Activated naive CD8-positive, alpha-beta T cell treated with anti-CD3 and anti-CD28 coated beads, Interleukin-2, amount 50 U/mL, for 16 hours (primary cell): Measurements from ENCODE around the gene SERPINB5.

Source experiments
- DNase-seq: peaks from one replicate; pipeline ENCODE4 v3.0.0-alpha.2; 2020; ENCODE audit warnings: low read depth, low spot score

Gene SERPINB5

DNA sequence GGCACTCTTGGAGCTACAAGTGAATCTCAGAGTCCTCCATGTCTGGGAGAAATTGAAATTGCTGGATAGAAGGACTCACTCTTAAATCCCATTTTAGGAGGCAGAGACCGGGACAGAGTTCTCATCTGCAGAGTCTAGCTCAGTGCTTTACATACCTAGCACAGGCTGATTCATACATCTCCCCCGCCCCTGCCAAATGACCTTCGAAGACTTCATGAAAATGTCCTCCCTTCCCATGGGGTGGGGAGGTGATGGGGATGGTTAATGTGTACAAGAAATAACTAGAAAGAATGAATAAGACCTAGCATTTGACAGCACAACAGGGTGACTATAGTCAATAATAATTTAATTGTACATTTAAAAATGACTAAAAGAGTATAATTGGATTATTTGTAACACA lies 8.2 kb upstream of the SERPINB5 start:
- no peak for DNase-seq

DNA sequence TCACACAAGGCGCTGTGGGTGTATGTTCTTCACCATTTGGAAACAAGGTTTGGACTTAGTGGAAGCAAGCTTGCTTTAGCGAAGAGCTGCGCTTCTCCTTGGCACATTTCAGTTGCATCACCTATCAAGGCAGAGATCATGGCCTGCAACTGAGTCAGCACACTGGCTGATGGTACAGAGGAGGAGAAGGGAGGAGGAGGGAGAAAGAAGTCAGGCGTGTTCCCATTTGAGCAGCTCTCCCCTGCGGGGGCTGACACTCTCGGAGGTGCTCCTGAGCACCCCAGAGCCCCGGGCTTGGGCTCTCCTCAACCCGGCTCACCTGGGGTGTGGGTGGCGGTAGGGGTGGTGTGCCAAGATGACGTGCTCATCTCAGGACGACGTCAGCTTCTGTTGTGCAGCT lies 6.0 kb upstream of the SERPINB5 start:
- no peak for DNase-seq

DNA sequence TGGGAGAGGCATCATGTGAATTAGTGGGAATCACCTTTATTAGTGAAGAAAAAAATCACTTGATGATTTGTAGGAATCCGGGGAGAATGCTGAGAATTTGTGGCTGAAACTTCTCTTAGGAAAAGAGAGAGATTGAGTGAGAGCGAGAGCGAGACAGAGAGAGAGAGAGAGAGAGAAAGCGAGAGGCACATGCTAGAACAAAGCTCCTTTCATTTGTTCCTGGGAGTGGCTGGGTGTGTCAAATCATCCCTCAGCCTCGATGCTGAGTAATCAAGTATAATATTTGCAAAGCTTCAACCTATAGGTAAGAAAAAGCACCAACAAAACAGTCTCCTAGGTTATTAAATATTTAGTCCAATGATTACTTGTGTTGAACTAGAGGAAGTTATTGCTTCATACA lies 4.4 kb upstream of the SERPINB5 start:
- no peak for DNase-seq

DNA sequence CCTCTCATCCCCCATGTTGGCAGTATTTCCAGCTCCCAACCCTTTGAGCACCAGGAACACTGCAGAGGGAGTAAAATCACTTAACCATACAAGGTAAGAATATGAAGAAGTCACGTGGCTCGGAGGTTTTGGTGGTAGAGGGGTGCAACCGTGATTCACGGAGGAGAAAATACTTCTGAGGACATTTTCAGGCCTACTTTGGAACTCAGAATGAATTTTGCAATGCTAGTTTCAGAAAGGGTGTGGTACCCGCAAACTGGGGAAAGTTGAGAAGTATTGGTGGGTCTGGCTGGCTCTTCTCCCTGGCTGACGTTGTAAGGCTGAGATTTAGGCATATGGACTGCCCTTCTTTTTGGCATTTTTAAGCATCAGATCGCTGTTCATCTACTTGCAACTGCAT lies 442 bp downstream of the SERPINB5 start:
- no peak for DNase-seq

DNA sequence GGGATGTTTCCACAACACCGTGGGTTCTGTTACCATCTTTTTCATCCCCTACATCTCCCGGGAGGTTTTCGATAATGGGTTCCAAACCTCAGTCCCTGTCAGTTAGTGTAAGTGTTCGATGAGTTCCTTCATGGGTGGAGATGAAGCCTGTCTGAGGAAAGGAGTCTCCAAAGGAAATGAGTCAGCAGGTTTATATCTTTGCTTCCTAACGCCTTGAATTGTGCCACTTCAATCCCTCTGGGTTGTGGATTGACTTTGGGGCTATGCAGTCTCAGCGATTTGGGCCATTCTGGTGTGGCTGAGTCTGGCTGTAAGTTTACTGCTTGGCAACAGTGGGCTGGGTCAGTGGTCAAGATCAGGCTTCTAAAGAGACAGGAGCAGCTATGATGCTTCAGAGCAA lies 1.2 kb downstream of the SERPINB5 start:
- DNase-seq, result no peak

DNA sequence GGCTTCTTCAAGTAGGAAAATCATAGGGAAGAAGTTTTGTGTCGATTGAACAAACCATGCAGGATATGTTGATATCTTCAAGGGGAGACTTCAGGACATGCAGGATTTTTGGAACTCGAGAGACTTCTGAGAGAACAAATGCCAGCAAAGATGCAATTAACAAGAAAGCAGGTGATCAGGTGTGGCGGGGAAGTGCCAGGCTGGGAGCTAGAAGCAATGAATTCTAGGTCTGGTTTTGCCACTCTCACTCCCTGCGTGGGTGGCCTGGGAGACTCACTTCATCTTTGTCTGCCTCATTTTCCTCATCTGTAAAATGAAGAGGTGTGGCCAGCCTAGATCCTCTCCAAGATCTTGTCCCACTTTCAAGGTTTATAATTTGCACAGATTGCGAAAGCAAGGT lies 3.1 kb downstream of the SERPINB5 start:
- DNase-seq, result no peak

DNA sequence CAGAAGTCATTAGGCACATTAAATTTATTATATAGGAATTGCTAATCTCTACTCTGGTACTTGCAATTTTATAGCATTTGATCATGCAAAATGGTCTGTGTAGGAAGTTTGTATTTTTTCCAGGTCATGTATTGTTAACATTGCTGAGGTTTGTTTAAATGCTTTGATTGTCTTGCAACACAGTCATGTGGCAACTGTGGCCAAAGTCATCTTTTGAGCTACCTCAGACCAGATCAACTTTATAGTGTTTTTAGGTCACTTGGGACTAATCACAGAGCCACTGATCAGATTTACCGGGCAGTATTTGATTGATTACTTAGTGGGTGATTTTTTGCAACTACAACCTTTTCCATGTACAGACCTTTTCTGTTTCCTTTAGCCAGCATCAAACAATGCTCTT lies 3.7 kb downstream of the SERPINB5 start:
- no peak for DNase-seq

DNA sequence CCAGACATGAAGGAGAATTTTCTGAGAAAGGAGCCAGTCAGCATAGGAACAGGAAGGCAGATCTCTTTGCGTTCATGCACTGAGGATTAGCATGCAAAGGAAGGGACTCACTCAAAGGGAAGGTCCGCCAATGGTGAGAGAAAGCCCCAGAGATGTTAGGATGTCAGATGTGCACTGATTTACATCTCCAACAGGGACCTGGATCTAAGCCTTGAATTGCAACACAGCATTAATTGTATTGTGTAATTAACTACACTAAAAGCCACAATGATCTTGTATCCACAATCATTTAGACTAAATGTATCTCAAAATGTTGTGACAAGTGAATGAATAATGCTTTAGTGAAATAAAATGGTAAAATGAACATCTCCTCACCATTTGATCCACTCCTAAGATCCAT lies 4.2 kb downstream of the SERPINB5 start:
- no peak for DNase-seq

DNA sequence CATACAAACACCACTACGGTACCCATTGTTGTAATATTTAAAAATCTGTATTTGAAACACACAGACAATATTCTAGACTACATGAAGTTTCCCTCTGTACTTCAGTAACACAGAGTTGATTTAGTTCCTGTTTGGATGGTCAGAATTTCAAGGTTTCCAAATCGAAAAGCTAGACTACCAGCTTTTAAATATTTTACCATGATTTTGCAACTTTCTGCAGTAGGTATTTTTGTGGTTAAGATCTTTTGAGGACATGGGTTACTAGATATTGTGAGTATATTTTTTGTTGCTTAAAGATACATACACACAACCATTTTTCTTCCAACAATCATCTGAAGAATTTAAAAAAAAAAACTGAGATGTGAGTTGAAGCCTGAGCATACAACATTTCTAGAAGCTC lies 10.9 kb downstream of the SERPINB5 start:
- no peak for DNase-seq

- DNase-seq, result no peak
These were observed 11.4 kb downstream of the SERPINB5 start for GRCh38 chr18:63488160-63488559.

GRCh38 chr18:63492851-63493250 lies 16.1 kb downstream of the SERPINB5 start:
- DNase-seq, result no peak

- DNase-seq, result no peak
These were observed 18.9 kb downstream of the SERPINB5 start for GRCh38 chr18:63495675-63496074.

DNA sequence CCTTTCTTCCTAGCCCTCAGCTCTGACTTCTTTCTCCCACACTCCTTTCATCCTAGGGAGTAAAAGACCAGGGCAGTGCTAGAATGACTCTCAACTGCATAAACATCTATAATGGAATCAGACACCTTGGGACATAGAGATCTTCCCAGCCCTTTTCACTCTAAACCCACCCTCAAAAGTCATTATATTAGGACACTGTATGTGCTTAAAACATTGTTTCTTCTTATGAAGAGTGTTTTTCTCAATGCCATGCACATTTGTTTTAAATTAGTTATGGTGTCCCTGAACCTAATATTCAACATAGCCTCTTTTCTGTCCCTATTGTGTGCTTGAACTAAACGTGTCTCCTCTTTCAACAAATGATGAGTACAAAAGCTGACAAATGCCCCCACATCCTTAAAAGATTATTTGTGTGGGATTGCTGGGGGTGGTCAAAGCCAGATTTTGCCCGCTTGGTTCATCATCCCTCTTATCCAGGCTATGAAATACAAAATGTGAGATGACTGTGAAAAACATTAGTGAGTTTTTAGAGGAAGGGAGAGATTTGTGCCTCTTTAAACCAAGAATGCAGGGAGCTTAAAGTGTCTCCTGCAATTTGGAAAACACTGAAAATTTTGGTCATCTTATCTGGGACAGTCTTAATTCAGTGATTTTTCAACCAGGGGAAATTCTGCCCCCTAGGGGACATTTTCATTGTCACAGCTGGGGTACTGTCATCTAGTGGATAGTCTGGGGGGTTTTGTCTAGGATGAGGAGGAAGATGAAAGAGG lies 29.0 kb downstream of the SERPINB5 start:
- DNase-seq, result no peak

- no peak for DNase-seq
These were observed 29.5 kb downstream of the SERPINB5 start for GRCh38 chr18:63506336-63506646.

- no peak for DNase-seq
These were observed 31.8 kb downstream of the SERPINB5 start for GRCh38 chr18:63508596-63508995.

DNA sequence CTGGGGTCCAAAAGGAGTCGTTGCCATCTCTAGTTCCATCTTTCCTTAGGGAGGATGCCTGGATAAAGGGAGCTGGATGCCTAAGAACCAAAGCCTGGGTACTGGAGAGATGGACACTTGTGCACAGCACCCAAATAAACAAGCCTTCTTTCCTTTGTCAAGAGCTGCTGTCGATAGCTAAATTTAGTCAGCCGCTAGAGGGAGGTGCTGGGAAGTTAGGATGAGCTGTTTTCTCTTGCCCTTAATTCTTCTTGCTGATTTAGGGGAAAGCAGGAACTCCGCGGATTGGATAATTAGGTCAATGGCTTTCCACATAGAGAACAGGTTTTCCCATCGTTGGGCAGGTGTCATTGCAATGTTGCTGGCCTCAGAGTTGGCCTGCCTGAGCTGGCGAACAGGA lies 34.5 kb downstream of the SERPINB5 start:
- DNase-seq, result no peak

GRCh38 chr18:63514326-63514725 lies 37.6 kb downstream of the SERPINB5 start:
- DNase-seq, result no peak

DNA sequence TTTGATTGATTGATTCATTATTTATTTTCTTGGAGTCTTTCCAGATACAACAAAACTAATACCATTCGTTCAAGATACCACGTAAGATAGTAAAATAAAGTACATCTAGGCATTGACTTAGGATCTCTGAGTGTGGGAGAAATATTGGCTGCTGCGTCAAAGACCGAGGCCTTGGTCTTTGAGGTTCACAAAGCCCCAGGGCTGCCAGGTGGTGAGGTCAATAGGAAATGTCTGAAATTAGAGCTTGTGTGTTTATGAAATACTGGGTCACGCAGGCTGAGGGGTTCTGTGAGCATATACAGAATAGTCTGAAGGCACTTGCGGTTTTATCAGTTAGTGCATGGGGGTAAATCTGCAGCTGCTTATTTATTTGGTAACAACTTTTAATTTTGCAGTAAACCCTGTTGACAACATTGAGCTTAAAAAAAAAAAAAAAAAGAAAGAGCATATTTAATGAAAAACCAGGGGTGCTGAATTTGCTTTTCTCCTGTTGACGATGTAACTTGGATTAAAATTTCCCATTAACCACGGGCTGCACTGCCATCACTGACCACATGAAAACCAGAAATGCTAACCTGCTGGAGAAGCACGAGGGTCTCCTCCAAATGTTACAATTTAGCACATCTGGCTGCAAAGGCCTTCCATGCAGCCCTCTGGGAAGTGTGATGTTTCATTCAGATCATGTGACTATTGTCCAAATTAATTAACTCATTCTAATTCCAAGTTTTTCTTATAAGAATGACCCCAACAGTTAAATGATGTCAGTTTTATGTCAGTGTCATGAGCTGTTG lies 38.3 kb downstream of the SERPINB5 start:
- no peak for DNase-seq

DNA sequence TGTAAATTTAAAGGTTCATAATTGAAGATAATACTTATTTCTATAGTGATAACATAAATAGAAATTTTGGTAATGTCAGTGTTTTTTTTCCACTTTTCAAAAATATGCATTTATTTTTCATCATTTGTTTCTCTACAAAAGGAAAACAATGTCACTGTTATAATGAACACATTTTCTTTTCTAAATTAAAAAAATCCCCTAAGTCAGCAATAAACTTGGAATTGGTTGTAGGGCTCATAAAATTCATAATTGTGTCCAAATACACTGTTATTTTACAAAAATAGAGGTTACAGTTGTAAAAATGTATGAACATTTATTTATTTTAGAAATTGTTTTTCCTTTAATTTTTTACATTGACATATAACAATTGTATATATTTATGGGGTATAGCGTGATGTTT lies 39.0 kb downstream of the SERPINB5 start:
- no peak for DNase-seq

GRCh38 chr18:63518178-63519012 lies 41.6 kb downstream of the SERPINB5 start:
- peak; percentile 12 for DNase-seq

- DNase-seq, result no peak
These were observed 43.4 kb downstream of the SERPINB5 start for GRCh38 chr18:63520053-63520685.

GRCh38 chr18:63523660-63524059 lies 46.9 kb downstream of the SERPINB5 start:
- DNase-seq, result no peak
